NAMALWA (cell line): ENCODE results near the gene ADCY10.
"Not testable (repeated sequence)": the region's sequence is repeated elsewhere in the genome, so short reads cannot be mapped to it uniquely, and the experiment has no call there.

Source experiments
- DNase-seq: peaks from one replicate; pipeline ENCODE4 v3.0.0-alpha.2; 2015; ENCODE audit warnings: low spot score

The ADCY10 gene

GRCh38 chr1:167854184-167854583 lies 59.8 kb downstream of the ADCY10 start:
- DNase-seq: no peak

- no peak for DNase-seq
These were observed 64.3 kb downstream of the ADCY10 start for GRCh38 chr1:167849666-167850065.

GRCh38 chr1:167842872-167843271 lies 71.1 kb downstream of the ADCY10 start:
- DNase-seq: no peak

GRCh38 chr1:167841530-167841929 lies 72.4 kb downstream of the ADCY10 start:
- no peak for DNase-seq

GRCh38 chr1:167839009-167839408 lies 74.9 kb downstream of the ADCY10 start:
- no peak for DNase-seq

GRCh38 chr1:167837326-167837725 lies 76.6 kb downstream of the ADCY10 start:
- DNase-seq: no peak

- DNase-seq: no peak
These were observed 77.7 kb downstream of the ADCY10 start for GRCh38 chr1:167836197-167836596.

GRCh38 chr1:167833904-167834303 lies 80.0 kb downstream of the ADCY10 start:
- no peak for DNase-seq

- no peak for DNase-seq
These were observed 81.2 kb downstream of the ADCY10 start for GRCh38 chr1:167832693-167833092.

GRCh38 chr1:167830668-167831067 lies 83.3 kb downstream of the ADCY10 start:
- not testable (repeated sequence) for DNase-seq

GRCh38 chr1:167829868-167830267 lies 84.1 kb downstream of the ADCY10 start:
- DNase-seq: no peak

GRCh38 chr1:167826127-167826526 lies 87.8 kb downstream of the ADCY10 start:
- no peak for DNase-seq

GRCh38 chr1:167825419-167826079 lies 88.4 kb downstream of the ADCY10 start:
- no peak for DNase-seq

- no peak for DNase-seq
These were observed 89.7 kb downstream of the ADCY10 start for GRCh38 chr1:167824163-167824794.

GRCh38 chr1:167821969-167822685 lies 91.8 kb downstream of the ADCY10 start:
- DNase-seq: no peak

- DNase-seq: no peak
These were observed 92.6 kb downstream of the ADCY10 start for GRCh38 chr1:167821356-167821685.

GRCh38 chr1:167820684-167821355 lies 93.1 kb downstream of the ADCY10 start:
- DNase-seq: no peak

- no peak for DNase-seq
These were observed 93.9 kb downstream of the ADCY10 start for GRCh38 chr1:167819849-167820683.

GRCh38 chr1:167815650-167816049 lies 98.3 kb downstream of the ADCY10 start:
- no peak for DNase-seq

- no peak for DNase-seq
These were observed 101.0 kb downstream of the ADCY10 start for GRCh38 chr1:167812972-167813371.

GRCh38 chr1:167808690-167809089 lies 105.2 kb downstream of the ADCY10 start:
- DNase-seq: no peak

GRCh38 chr1:167808104-167808503 lies 105.8 kb downstream of the ADCY10 start:
- DNase-seq: no peak
